Rectal smooth muscle tissue (tissue), 1 donor: ENCODE measurements around the gene CYB5R2.

Source experiments
- H3K27ac ChIP-seq: one replicate; pipeline ENCODE4 v1.7.0; 2013; ENCODE audit warnings: low read depth, low read length, inconsistent platforms
- H3K27me3 ChIP-seq: one replicate; pipeline ENCODE4 v1.7.0; 2013; ENCODE audit warnings: low read length; ENCODE audit not compliant: control insufficient read depth, insufficient read depth
- H3K36me3 ChIP-seq: one replicate; pipeline ENCODE4 v1.7.0; 2013; ENCODE audit warnings: low read length; ENCODE audit not compliant: control insufficient read depth, insufficient read depth
- H3K4me1 ChIP-seq: one replicate; pipeline ENCODE4 v1.7.0; 2013; ENCODE audit warnings: low read length; ENCODE audit not compliant: control insufficient read depth, insufficient read depth
- H3K4me3 ChIP-seq: one replicate; pipeline ENCODE4 v1.7.0; 2013; ENCODE audit warnings: low read length
- H3K9ac ChIP-seq: one replicate; pipeline ENCODE4 v1.7.0; 2013; ENCODE audit warnings: low read length

The CYB5R2 gene

GRCh38 chr11:7672960-7673723 lies at the start of gene CYB5R2:
CYB5R2 (minus strand) TSS chr11:7673500; CDS start chr11:7672825, 675 bp downstream.
- Histone ChIP-seq H3K4me3 (peak within 1 kb of the TSS; percentile 59), H3K27ac (no peak within 1 kb of the TSS), H3K9ac (no peak within 1 kb of the TSS), H3K27me3 (no peaks in the 10 kb centered on the region), H3K4me1 (no peaks in the 10 kb centered on the region), H3K36me3 (no peaks in the 10 kb centered on the region)

- Histone ChIP-seq H3K4me1 (no peaks in the 10 kb centered on the region), H3K36me3 (no peaks in the 10 kb centered on the region), H3K4me3 (no peak overlapping the region), H3K9ac (no peak overlapping the region), H3K27me3 (no peaks in the 10 kb centered on the region), H3K27ac (no peak overlapping the region)
Observed at GRCh38 chr11:7714786-7715185, 41.5 kb upstream of the CYB5R2 start.

GRCh38 chr11:7706377-7706776 lies 33.1 kb upstream of the CYB5R2 start, which contains the start of gene OVCH2:
OVCH2 (minus strand) TSS chr11:7706477; CDS start chr11:7706394, 83 bp downstream.
- Histone ChIP-seq H3K27ac (no peak within 1 kb of the TSS), H3K27me3 (no peaks in the 10 kb centered on the region), H3K4me1 (no peaks in the 10 kb centered on the region), H3K4me3 (no peak within 1 kb of the TSS), H3K9ac (no peak within 1 kb of the TSS), H3K36me3 (no peaks in the 10 kb centered on the region)

DNA sequence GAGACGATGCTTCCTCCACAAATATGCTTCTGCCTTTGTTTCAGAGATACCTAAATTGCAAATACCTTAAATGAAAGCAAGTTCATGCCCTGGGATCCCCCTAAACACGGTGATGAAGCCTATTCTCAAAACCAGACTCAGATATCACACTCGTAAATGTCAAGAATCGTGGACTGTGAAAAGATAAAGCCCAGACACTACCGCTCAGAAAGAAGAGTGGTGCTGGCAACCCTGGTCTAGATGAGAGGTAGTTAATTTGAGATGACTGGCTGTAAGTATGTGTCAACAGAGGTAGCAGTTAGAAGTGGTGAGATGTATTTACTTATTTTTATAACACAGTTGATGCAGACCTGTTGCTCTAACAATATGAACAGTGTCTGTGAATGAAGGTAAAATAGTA lies 30.4 kb upstream of the CYB5R2 start:
- Histone ChIP-seq H3K4me1 (no peaks in the 10 kb centered on the region), H3K27me3 (no peaks in the 10 kb centered on the region), H3K27ac (no peak overlapping the region), H3K9ac (no peak overlapping the region), H3K4me3 (no peak overlapping the region), H3K36me3 (no peaks in the 10 kb centered on the region)

GRCh38 chr11:7696424-7696823 lies 23.1 kb upstream of the CYB5R2 start:
- no peak overlapping the region for H3K4me3 ChIP-seq
- H3K27ac ChIP-seq, result no peak overlapping the region
- H3K4me1 ChIP-seq, result no peaks in the 10 kb centered on the region
- H3K36me3 ChIP-seq, result no peaks in the 10 kb centered on the region
- no peaks in the 10 kb centered on the region for H3K27me3 ChIP-seq
- no peak overlapping the region for H3K9ac ChIP-seq

DNA sequence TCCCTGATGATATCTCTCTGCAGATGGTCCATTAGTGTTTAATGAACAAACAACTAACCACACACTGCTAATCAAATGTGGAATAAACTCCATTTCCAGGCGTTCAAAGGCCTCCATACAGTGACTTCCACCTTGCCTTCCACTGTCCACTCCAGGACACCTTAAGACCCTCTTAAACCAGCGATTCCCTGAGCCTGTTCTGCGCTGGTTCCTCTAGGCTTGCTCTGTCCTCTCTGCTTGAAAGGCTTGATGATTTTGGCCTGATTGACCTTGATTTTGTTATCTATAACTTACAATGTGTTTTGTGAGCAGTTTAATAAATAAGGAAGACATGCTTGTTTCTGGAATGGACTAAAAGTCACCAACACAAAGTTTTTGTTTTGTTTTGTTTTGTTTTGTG lies 20.9 kb upstream of the CYB5R2 start:
- no peaks in the 10 kb centered on the region for H3K27me3 ChIP-seq
- H3K9ac ChIP-seq, result no peak overlapping the region
- H3K36me3 ChIP-seq, result no peaks in the 10 kb centered on the region
- H3K27ac ChIP-seq, result no peak overlapping the region
- no peaks in the 10 kb centered on the region for H3K4me1 ChIP-seq
- no peak overlapping the region for H3K4me3 ChIP-seq

DNA sequence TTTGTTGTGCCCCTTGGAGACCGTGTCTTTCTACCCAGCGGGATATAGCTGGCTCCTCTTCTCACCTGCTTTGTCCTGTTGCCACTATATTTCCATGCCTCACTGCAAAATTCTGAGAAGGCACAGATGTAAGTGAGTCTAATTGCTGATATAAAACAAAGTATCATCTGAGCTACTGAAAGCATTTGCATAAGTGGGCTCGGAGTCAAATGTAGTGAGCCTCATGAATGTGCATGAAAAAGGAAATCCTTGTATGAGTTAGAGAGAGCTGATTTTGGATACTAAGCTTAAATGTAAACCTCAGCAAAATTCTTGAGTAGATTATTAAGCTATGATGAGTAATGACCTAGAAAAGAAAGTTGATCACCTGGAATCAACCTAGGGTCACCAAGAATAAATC lies 19.1 kb upstream of the CYB5R2 start:
- H3K4me3 ChIP-seq, result no peak overlapping the region
- no peak overlapping the region for H3K27ac ChIP-seq
- no peaks in the 10 kb centered on the region for H3K4me1 ChIP-seq
- no peaks in the 10 kb centered on the region for H3K27me3 ChIP-seq
- H3K9ac ChIP-seq, result no peak overlapping the region
- H3K36me3 ChIP-seq, result no peaks in the 10 kb centered on the region

GRCh38 chr11:7691759-7692350 lies 18.6 kb upstream of the CYB5R2 start:
- Histone ChIP-seq H3K27ac (no peak overlapping the region), H3K27me3 (no peaks in the 10 kb centered on the region), H3K9ac (no peak overlapping the region), H3K4me1 (no peaks in the 10 kb centered on the region), H3K36me3 (no peaks in the 10 kb centered on the region), H3K4me3 (no peak overlapping the region)

DNA sequence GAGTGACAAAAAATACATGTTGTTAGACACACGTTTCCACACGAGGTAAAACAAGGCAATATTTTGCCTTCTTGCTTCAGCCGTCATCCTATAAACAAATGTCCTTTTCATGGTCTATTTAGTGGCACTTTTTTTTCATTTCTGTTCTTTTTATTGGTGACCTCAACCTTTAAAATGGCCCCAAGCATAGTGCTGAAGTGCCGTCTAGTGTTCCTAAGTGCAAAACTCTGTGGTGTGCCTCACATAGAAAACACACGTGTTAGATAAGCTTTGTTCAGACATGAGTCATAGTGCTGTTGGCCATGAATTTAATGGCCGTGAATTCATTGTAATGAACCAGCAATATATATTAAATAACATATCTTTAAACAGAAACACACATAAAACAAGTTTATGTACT lies 17.3 kb upstream of the CYB5R2 start:
- Histone ChIP-seq H3K27ac (no peak overlapping the region), H3K27me3 (no peaks in the 10 kb centered on the region), H3K36me3 (no peaks in the 10 kb centered on the region), H3K4me1 (no peaks in the 10 kb centered on the region), H3K4me3 (no peak overlapping the region), H3K9ac (no peak overlapping the region)

DNA sequence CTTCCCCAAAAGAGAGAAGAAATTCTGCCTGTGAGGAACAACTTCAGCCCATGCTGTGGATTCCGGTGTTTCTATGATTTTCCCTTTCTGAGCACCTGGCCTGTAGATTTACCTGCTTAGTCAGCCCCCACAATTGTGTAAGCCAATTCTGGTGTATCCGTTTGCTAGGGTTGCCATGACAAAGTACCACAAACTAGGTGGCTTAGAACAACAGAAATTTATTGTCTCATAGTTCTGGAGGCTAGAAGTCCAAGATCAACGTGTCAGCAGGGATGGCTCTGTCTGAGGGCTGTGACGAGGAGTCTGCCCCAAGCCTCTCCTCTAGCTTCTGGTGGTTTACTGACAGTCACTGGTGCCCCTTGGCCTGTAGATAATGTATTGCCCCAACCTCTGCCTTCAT lies 15.9 kb upstream of the CYB5R2 start:
- no peaks in the 10 kb centered on the region for H3K27me3 ChIP-seq
- H3K4me3 ChIP-seq, result no peak overlapping the region
- no peaks in the 10 kb centered on the region for H3K4me1 ChIP-seq

GRCh38 chr11:7688238-7688826 lies 15.0 kb upstream of the CYB5R2 start:
- Histone ChIP-seq H3K27me3 (no peaks in the 10 kb centered on the region), H3K4me1 (no peaks in the 10 kb centered on the region), H3K27ac (no peak overlapping the region), H3K4me3 (no peak overlapping the region), H3K36me3 (no peaks in the 10 kb centered on the region), H3K9ac (no peak overlapping the region)

More for the DNA sequence above, 15.9 kb upstream of the CYB5R2 start:
- Histone ChIP-seq H3K27ac (no peak overlapping the region), H3K36me3 (no peaks in the 10 kb centered on the region), H3K9ac (no peak overlapping the region)

DNA sequence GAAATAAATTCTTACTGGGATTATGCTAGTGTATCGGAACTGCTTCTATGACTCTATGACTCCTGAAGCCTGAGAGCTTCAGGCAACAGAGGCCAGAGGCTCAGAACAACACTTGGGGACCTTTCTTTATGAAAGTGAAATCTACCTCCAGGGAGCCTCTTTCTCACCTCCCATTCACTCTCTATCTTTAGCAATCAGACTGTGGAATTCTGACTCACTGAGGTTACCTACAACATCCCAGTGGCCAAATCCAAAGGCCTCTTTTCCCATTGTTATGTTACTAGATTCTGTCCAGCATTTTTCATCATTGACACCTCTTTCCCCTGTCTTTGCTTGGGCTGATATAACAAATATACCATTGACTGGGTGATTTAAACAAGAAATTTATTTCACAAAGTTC lies 14.1 kb upstream of the CYB5R2 start:
- no peak overlapping the region for H3K4me3 ChIP-seq
- H3K27me3 ChIP-seq, result no peaks in the 10 kb centered on the region
- H3K36me3 ChIP-seq, result no peaks in the 10 kb centered on the region
- H3K9ac ChIP-seq, result no peak overlapping the region
- H3K27ac ChIP-seq, result no peak overlapping the region
- no peaks in the 10 kb centered on the region for H3K4me1 ChIP-seq
